LNCAP (cell line): ENCODE data around the gene SALL2.

Experiments used
- TF ChIP-seq, protein P1 (sequence below): fragments of 450-650 bp; IDR thresholded peaks from 2 replicates; pipeline ENCODE4 v1.5.1; 2017; ENCODE audit warnings: mild to moderate bottlenecking

The SALL2 gene

DNA sequence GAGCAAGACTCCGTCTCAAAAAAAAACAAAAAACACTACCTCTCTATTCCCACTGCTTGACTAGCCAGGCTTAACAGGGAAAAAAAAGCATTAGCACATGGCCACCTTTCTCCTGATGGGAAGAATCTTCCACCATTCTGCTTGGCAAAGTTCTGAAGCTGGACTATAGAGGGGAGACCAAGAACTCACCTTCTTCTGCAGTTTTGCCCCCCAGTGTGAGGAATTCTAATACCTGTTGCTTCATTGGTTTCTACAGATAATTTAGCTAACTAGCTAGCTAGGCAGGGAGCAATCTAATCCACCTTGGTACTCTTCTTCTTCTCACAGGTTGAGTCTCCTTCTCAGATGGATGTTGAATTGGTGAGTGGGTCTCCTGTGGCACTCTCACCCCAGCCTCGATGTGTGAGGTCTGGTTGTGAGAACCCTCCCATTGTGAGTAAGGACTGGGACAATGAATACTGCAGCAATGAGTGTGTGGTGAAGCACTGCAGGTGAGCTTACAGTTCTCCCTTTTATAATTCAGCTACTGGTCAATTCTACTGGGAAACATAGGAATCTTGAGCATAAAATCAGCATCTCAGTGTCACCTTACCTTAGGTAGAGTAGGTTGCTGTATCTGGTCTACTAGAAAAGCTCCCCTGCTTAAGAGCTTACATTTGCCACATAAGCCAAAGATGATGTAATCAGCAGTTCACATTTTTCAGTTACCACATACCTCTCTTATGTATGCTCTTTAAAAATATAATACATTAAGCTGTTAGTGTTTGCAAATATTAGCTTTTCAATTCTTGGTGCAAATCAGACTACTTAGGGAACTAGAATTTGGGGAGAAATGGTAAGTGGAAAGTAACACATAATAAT is 31.0 kb downstream of the SALL2 start:
- TF ChIP-seq, protein P1, sequence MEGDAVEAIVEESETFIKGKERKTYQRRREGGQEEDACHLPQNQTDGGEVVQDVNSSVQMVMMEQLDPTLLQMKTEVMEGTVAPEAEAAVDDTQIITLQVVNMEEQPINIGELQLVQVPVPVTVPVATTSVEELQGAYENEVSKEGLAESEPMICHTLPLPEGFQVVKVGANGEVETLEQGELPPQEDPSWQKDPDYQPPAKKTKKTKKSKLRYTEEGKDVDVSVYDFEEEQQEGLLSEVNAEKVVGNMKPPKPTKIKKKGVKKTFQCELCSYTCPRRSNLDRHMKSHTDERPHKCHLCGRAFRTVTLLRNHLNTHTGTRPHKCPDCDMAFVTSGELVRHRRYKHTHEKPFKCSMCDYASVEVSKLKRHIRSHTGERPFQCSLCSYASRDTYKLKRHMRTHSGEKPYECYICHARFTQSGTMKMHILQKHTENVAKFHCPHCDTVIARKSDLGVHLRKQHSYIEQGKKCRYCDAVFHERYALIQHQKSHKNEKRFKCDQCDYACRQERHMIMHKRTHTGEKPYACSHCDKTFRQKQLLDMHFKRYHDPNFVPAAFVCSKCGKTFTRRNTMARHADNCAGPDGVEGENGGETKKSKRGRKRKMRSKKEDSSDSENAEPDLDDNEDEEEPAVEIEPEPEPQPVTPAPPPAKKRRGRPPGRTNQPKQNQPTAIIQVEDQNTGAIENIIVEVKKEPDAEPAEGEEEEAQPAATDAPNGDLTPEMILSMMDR = no peak

DNA sequence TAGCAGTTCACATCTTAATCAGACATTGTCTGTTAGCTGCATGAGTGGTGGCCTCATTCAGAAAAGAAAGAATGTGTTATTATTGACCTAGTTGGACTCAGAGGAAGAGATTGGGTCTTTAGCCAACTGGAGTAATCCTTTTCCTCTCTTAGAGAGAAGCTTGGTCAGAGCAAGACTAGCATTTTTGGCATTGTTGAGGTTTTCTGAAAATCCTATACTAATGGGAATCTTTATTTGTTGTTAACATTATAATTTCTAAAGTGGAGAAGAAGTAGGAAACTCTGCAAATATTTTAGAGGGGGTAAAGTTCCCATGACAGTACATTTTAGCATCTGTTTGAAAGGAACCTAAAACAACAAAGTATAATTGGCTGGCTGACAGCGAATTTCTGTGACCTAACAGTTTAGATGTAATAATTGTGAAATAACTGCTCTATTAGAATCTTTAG is 39.5 kb downstream of the SALL2 start:
- TF ChIP-seq, protein P1 = no peak

DNA sequence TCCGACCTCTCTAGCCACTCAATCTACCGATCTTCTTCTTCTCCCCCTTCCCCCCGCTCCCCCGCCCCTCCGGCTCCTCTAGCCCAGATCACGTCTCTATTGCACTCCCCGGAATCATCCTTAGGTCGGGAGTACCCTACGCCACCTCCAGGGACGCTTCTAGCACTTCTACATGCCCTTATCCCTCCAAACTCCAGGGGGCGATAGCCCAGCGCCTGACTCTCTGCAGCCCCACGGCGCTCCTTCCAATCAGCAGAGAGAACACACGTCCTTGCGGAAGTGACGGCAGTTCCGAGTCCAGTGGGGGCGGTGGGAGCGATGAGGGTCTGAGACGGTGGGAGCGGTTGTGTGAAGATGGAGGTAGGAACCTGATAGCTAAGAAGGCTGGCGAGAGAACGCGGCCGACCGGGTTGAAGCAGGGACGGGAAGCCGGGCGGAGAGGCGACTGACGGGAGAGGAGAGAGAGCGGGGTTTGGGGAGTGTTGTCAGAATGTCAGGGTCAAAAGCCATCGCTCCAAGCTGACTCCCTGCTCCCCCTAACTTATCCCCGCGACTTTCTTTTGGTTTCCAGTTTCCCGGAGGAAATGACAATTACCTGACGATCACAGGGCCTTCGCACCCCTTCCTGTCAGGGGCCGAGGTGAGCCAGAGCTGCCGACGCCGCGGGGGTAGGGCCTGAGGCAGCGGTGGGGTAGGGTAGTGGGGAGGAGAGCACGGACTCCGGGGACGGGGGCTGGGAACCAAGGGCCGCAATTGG is 49.0 kb downstream of the SALL2 start, which contains the start of the genes RAB2B and TOX4:
Gene RAB2B (minus strand): TSS at position 35 of the 757 bp plus-strand sequence. CDS start 87 bp downstream, outside the sequence.
Gene TOX4 (plus strand): TSS at position 271 of the 757 bp plus-strand sequence. CDS start 84 bp downstream, at position 355.
- TF ChIP-seq, protein P1 = peak; percentile 97

DNA sequence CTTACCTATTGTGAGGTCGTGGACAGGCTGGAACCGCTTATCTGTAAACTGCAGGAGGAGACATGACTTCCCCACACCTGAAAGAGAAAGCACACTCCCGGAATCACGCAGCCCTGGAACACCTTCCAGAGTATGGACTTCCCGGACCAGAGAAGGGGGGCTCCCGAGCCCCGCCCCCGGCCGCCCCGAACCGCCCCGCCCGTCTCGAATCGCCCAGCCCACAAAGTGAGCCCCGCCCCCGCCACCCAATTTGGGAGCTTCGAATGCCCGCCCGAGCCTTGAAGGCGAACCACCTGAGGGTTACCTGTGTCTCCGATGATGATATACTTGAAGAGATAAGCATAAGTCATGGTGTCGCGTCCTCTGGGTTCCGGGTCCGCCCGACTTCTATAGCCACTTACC is 49.6 kb downstream of the SALL2 start:
- TF ChIP-seq, protein P1 = no peak

DNA sequence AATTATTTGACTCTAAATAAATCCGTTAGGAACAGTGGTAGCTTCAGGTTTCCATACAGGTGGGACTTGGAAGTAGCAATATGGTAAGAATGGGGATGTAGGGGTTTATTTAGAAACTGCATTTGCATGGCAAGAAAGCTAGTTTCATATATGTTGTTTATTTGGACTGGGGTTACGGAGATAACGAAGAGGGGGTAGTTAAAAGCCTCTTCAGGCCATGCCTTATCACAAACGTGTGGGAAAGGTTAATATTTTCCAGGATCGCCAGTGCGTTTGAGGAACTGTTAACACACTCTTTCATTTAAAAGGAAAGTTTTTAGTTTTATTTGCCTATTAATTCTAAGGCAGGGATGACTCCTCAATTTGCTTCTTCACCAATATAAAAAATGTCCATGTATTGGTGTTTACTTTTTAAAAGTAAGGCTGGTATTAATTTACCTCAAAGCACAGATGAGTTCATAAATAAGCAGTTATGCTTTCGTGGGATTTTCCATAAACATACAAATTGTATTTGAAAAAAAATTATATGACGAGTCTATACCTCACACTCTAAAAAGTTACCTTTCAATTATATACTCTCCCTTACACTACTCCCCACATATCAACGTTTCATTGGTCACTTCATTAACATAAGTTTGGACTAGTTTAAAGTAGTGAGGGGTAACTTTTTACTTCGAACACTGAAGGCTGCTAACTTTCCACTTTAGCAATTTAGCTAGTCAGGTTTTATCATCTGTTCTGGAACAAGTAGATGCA is 50.2 kb downstream of the SALL2 start:
- TF ChIP-seq, protein P1 = no peak
